ELF-1 (cell line): ENCODE results near the gene MARVELD1.
"Not testable (repeated sequence)": the region's sequence is repeated elsewhere in the genome, so short reads cannot be mapped to it uniquely, and the experiment has no call there.

Experiments
- DNase-seq: peaks from one replicate; pipeline ENCODE4 v3.0.0-alpha.2; 2016; ENCODE audit warnings: low read depth, low spot score

The MARVELD1 gene

GRCh38 chr10:97713339-97713825 is at the start of gene MARVELD1:
Gene MARVELD1, plus strand, starts transcription at chr10:97713730. Its CDS starts 147 bp downstream, at chr10:97713877.
- DNase-seq, result peak; percentile 57

- no peak for DNase-seq
Measured at GRCh38 chr10:97664282-97664850, 49.2 kb upstream of the MARVELD1 start.

- DNase-seq, result no peak
Measured at GRCh38 chr10:97666992-97667391, 46.5 kb upstream of the MARVELD1 start.

- DNase-seq, result no peak
Measured at GRCh38 chr10:97667463-97667862, 46.1 kb upstream of the MARVELD1 start.

- no peak for DNase-seq
Measured at GRCh38 chr10:97669571-97669970, 44.0 kb upstream of the MARVELD1 start.

- DNase-seq, result no peak
Measured at GRCh38 chr10:97673736-97674525, 39.6 kb upstream of the MARVELD1 start.

GRCh38 chr10:97675222-97675621 is 38.3 kb upstream of the MARVELD1 start:
- no peak for DNase-seq

- DNase-seq, result peak; percentile 37
Measured at GRCh38 chr10:97676770-97677581, 36.6 kb upstream of the MARVELD1 start.

- no peak for DNase-seq
Measured at GRCh38 chr10:97679594-97679993, 33.9 kb upstream of the MARVELD1 start.

GRCh38 chr10:97682042-97682441 is 31.5 kb upstream of the MARVELD1 start:
- peak; percentile 58 for DNase-seq

GRCh38 chr10:97683556-97684367 is 29.8 kb upstream of the MARVELD1 start:
- peak; percentile 80 for DNase-seq

GRCh38 chr10:97684368-97684713 is 29.2 kb upstream of the MARVELD1 start:
- not testable (repeated sequence) for DNase-seq

GRCh38 chr10:97684866-97685394 is 28.6 kb upstream of the MARVELD1 start:
- no peak for DNase-seq

- peak; percentile 89 for DNase-seq
Measured at GRCh38 chr10:97685395-97685958, 28.1 kb upstream of the MARVELD1 start.

GRCh38 chr10:97686301-97686961 is 27.1 kb upstream of the MARVELD1 start:
- no peak for DNase-seq

- DNase-seq, result peak; percentile 99
Measured at GRCh38 chr10:97686962-97687784, 26.4 kb upstream of the MARVELD1 start, which contains the start of gene AVPI1. Gene AVPI1, minus strand, starts transcription at chr10:97687241. Its CDS starts 7,336 bp downstream, at chr10:97679905.

GRCh38 chr10:97687785-97688781 is 25.4 kb upstream of the MARVELD1 start:
- no peak for DNase-seq

- DNase-seq, result no peak
Measured at GRCh38 chr10:97689559-97690020, 23.9 kb upstream of the MARVELD1 start.
